GM03348 (cell line): ENCODE results near the gene DAAM1.

Experiments
- DNase-seq: peaks from one replicate; pipeline ENCODE4 v3.0.0; 2012; ENCODE audit warnings: low spot score

Gene DAAM1

DNA sequence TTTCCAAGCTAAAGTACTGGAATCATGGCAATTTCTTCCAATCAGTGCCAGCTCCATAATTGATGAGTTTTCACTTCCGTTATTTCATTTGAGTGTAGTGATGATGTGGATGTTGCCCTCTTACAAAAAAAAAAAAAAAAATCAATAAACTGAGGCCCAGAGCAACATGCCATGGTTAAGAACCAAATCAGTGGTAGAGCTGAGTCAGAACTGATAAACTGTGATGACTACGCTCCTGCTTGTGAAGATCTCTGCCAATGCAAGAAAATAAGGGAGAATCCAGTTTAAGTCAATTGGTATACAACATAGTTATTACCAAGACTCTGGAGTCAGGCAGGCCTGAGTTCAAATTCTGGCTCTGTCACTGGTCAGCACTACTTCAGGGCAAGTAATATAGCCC lies 174.0 kb downstream of the DAAM1 start:
- DNase-seq = no peak

DNA sequence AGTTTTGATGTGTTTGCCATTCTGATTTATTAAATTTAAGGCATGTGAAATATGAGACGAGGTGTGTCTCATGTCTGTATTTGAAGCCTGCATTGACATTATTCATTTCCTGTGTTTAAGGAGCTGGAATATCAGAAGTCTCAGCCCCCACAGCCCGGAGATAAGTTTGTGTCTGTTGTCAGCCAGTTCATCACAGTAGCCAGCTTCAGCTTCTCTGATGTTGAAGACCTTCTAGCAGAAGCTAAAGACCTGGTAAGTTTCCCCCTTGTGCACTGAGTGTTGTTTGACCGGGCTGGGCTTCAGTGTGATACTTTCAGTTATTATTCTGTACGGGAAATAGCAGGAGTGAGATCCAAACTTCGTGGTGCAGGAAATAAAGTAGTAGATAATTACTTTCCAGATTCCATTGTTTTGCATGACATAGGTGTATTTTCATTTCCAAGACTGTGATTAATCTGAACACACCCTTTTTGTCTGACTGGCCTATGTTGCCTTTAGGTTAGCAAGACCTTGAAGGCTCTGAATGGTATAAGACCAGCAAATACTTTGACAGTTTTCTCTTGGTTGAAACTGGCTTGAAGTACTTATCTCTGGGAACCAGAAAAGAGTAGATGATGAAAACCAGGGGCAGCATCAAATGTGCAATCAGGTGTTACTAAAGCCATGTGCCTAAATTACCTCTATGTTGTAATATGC lies 175.2 kb downstream of the DAAM1 start:
- DNase-seq = no peak

DNA sequence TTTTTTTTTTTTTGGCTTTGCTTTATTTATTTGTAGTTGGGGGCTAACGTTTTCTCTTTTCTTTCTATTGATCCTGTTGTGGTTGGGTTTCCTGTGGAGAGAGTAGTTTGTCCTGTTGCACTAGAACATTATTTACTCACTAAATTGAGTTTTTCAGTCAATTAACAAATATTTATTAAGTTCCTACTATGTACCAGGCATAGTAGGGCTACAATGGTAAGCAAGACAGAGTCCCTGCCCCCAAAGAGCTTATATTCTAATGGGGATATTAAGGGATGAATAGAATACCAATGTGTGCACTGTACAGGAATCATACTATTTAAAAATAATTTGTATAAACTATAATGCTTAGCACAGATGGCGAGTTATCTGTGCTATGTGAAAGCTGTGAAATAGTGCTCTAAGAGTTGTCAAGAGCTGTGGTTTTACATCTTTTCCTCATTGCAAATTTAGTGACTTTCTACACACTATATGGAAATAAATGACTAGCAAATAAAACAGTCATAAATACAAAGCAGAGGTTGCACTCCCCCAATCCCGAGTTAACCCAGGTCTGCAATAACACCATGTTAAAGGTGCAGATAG lies 181.8 kb downstream of the DAAM1 start:
- DNase-seq = no peak

DNA sequence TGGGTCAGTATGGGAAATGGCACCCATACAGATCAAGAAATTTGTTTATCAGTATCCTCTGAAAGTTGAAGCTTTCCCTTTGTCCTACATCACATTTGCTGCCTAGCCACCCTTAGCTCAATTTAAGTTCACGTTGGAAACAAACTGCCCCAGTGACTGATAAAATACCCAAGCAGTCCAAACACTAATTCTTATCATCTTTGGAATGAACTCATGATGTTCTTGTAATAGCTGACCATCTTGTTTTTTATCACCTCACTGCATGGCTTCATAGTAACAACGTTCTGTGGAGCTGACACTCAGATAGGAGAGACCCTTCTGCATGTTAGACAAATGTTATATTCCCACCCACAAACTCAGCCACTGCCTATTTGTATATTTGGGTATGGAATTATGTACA lies 183.3 kb downstream of the DAAM1 start:
- no peak for DNase-seq

DNA sequence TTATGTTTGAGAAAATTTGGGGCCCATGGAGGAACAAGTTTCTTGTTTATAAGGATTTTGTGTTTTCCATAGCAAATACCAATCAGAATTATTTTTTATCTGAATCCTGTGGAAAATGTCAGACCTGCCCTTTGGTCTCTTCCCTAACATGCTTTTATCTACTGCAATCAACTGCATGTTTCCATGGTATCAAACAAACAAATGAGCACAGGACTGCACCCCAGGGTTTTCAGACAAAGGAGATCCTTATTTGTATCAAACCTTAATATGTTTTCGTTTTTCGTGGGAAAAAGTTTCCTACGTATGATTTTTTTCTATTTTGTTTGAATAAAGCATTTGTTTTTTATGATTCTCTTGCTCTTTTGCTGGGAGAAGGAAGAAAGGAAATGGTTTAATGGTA lies 185.6 kb downstream of the DAAM1 start:
- no peak for DNase-seq

DNA sequence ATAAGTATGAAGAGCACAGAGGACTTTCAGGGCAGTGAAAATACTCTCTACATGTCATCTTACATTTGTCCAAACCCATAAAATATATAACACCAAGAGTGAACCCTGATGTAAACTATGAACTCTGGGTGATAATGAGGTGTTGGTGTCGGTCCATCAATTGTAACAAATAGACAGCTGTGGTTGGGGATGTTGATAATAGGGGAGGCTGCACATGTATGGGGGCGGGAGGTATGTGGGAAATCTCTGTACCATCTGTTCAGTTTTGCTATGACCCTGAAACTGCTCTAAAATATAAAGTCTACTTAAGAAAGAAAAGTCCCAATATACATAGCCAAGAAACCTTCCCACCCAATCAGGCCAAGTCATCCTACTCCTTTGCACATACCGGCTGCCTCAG lies 188.2 kb downstream of the DAAM1 start:
- no peak for DNase-seq

DNA sequence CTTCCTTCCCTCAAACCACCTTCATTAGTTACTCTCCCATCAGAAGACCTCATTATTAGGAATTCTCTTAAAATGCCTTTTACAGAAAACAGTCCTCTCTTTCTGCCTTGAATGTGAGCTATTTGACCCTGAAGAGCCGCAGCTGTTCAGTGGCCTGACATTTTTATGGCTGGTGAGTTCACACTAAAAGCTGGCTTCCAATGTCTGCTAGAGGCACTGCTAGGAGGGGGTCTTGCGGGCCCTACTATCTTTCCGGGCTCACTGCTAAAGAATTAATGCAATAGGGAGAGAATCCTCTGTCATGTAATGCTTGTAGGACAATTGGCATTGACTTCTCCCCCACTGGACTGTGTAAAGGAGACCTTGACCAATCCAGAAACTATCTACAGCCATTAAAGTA lies 189.0 kb downstream of the DAAM1 start:
- no peak for DNase-seq

DNA sequence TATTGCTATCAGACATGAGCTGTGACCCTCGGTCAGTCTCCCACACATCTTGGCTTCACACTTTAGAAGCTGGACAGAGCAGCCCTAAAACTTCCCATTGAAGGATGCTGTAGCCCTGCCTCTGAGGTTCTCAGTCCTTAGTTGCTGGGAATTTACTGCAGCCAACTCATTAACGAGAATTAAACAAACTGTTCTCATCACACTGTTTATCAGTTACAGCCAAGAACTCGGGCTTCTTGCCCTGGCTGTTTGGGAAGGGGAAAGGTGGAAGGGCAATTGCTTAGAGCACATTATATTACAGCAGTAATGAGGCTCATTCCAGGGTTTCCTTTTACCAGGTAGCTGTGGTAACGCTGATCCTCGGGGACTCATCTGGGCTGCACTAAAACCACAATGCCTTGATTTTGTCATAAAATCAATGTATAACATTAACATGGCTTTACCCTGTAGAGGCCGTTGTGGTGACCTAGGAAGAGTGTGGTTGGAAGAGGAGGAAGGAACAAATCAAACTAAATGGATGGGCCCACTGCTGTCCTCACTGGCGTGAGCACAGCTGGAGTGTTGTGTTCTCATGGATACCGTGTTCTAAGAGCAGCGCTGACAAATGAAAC lies 189.6 kb downstream of the DAAM1 start:
- no peak for DNase-seq

DNA sequence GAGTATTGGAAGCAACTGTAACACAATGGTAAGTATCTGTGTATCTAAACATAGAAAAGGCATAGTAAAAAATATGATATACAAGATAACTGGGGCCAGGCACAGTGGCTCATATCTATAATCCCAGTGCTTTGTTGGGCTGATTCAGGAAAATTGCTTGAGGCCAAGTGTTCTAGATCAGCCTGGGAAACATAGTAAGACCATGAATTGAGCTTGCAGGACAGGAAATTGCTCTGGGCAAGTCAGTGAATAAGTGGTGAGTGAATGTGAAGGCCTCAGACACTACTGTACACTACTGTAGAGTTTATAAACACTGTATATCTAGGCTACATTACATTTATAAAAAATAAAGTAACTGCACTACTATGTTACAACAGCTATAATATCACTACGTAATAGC lies 201.5 kb downstream of the DAAM1 start:
- no peak for DNase-seq

DNA sequence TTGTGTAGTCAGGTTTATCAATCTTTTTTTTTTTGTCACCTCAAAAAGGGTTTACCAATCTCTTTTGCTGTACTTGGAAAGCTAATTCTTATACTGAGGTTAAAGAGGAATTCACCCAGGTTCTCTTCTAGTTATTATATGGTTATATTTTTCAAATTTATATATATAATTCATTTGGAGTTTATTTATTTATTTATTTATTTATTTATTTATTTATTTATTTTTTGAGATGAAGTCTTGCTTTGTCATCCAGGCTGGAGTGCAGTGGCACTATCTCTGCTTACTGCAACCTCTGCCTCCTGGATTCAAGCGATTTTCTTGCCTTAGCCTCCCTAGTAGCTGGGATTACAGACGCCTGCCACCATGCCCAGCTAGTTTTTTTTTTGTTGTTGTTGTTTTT lies 202.9 kb downstream of the DAAM1 start:
- no peak for DNase-seq

DNA sequence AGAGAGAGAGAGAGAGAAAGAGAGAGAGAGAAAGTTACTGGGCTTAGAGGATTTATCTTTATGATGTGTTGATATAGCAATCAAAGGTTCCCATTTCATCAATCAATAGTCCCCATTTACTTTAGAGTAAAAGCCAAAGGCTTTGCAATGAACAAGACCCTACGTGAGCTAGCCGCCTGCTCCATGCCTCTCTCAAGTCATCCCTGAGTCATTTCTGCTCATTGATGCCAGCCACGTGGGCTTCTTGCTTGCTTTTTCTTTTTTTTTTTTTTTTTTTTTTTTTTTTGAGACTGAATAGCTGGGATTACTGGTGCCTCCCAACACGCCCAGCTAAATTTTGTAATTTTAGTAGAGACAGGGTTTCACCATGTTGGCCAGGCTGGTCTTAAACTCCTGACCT lies 205.8 kb downstream of the DAAM1 start:
- no peak for DNase-seq

DNA sequence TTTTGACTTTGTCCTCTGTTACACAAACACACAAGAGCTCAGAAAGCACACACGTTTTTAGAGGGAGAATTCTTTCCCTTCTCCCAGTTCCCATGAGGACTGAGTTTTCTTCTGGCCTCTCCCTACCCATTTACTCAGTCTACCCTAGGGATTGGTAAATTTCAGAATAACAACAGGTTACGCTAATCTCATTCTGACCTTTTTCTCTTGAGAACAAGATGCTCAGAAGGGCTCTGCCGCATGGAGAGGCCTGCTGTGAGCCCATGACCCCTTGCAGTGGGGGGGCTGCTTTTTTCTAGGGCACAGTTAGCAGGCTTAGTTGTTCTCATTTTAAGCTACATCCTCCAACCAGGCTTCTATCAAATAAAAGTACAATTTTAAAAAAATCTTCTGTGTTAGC lies 207.2 kb downstream of the DAAM1 start:
- DNase-seq = no peak

DNA sequence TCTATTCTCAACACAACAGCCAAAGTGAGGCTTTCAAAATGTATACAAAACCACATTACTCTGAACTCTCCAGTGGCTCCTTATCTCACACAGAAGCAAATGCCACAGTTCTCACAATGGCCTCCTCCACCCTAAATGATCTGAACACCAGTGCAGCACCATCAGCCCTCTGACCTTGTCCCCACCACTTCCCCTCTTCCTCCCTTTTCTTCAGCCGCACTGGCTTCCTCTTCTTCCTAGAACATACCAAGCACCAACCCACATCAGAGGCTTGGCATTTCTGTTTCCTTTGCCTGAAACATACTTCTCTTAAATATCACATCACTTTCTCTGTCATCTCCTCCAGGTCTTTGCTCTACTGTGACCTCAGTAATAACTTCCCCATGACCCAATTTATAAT lies 210.4 kb downstream of the DAAM1 start:
- DNase-seq = no peak

DNA sequence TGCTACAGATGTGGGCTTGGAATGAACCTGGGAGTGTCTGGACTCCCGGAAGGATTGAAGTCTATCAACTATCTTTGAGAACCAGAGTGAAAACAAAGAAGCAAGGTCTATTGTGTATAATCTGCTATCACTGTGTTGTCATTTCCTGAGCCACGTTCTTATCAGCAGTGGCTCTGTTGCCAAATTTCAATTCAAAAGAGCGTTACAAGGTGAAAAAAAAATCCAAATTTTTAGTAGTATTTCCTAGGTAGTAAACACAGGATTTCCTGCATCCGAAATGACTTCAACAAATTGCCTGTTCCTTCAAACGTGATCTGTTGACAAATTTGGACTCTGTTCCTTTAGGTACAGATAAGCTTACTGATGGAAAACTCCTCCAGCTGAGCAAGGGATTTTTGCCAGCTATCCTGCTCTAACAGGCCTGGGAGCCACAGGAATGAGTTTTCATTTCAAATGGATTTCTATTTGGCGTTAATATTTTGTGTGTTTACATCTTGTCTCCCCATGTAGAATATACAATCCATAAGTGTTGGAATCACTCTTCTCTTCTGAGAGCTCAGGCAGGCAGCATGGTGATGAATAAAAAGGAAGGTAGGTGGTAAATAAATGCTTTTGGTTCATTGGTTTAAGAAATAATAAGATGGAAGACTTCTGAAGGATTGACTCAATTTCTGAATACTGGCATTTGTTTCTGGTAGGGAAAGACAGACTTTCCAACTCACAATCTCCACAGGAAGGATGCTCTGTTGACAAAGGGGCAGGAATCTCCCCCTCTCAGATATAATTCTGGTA lies 218.2 kb downstream of the DAAM1 start:
- peak; percentile 21 for DNase-seq

DNA sequence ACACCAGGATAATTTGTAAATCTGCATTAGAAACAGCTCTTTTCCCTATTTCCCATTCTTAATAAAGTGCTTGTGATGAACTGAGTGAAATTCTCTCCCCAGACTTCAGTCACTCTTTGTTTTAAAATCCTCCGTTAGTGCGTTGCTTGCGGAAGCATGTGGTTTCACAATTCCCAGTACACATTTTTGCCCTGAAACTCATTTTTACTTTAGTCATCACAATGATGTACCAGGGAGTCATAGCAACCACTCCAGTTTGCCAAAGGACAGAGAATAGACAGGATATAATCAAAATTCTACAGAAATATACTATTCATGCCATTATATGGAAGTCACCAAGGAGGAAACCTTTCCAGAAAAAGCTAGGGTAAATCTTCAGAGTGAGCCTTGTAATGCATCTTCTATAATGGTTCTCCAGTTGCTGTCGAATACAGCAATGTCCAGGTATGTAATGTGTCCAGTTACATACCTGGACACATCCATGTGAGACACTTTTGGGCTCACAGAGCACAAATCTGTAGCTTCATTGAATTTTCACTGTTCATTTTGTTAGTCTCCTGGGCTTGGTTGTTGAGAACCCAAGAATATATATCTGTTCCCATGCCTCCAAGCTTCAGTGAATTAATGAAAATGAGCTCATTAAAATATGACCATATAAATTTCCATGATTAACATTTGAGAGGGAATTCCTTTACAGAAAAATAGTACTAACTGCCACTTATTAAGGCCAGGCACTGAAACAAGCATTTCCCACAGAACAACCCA lies 219.0 kb downstream of the DAAM1 start:
- DNase-seq = peak; percentile 88

DNA sequence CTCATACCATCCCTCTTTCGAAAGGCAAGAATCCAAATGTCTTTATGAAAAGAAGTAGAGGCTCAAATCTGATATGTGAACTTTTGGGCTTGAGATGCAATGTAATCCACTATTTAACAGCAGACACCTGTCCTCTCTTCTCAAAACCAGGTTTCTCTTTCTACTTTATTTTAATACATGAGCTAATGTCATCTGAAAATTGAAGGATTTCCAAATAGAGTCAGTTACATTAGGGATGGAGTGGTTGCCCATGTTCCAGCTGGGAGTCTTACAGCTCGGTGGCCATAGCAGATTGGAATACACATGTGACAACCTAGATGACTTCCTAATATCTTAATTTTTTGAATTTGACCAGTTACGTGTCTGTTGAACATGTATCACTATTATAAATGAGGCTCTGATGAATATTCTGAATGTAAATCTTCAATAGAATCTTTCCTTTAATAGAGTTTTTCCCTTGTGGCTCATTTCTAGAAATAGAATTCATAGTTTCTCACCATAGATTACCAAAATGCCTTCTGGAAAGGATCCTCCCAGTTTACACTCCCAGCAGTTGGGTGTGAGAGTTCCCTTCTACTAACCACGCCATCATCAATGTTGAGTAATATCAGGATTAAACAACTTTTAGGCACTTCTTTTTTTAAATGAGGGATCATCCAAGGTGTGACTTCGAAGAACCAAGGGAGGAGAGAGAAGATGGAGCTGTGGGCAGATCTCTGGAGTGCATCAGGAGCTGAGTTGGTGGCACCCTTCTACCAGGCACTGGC lies 227.6 kb downstream of the DAAM1 start:
- no peak for DNase-seq

DNA sequence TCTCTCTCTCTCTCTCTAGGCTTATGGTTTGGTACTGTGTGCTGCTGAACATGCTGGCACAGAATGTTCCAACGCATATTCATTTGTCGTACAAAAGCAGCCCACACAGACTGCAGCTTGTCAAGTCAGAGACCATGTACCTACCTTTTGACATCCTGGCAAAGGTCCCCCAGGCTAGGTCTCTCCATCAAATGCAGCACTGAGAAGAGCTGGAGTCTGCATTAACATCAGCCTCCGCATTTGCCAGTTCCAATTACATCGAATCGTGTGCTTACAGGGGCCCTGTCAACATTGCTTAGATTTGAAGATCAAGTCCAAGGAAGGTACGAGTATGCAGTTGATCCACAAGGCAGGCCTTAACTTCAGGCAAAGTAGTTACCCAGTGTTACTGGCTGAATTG lies 228.8 kb downstream of the DAAM1 start:
- no peak for DNase-seq

DNA sequence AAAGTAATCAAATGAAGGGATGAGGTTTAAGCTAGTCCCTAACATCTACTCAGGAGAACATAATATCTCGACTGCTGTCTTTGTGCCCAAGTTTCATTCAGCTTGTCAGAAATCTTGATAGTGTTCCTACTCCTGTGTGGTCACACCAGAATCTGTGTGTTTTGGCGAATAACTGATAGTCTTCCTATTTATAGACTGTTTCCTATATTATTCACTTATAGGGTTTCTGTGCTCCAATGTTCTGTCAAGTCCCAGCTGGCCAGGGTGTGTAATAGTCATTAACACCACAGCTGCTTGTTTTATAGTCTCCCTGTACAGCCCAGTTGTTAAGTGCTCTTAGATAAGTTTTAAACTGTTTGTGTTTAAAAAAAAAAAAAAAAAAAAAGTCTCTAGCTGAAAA lies 230.8 kb downstream of the DAAM1 start:
- DNase-seq = no peak
